GM18907 (cell line): ENCODE data around the gene MRC2.
"Not testable (repeated sequence)": the region's sequence is repeated elsewhere in the genome, so short reads cannot be mapped to it uniquely, and the experiment has no call there.

Experiments
- ATAC-seq: cut with Tn5 transposase; IDR thresholded peaks from one replicate; pipeline ENCODE4 v1.9.1; 2021; ENCODE audit warnings: mild to moderate bottlenecking, moderate library complexity; ENCODE audit not compliant: unreplicated experiment

MRC2 gene, protein sequence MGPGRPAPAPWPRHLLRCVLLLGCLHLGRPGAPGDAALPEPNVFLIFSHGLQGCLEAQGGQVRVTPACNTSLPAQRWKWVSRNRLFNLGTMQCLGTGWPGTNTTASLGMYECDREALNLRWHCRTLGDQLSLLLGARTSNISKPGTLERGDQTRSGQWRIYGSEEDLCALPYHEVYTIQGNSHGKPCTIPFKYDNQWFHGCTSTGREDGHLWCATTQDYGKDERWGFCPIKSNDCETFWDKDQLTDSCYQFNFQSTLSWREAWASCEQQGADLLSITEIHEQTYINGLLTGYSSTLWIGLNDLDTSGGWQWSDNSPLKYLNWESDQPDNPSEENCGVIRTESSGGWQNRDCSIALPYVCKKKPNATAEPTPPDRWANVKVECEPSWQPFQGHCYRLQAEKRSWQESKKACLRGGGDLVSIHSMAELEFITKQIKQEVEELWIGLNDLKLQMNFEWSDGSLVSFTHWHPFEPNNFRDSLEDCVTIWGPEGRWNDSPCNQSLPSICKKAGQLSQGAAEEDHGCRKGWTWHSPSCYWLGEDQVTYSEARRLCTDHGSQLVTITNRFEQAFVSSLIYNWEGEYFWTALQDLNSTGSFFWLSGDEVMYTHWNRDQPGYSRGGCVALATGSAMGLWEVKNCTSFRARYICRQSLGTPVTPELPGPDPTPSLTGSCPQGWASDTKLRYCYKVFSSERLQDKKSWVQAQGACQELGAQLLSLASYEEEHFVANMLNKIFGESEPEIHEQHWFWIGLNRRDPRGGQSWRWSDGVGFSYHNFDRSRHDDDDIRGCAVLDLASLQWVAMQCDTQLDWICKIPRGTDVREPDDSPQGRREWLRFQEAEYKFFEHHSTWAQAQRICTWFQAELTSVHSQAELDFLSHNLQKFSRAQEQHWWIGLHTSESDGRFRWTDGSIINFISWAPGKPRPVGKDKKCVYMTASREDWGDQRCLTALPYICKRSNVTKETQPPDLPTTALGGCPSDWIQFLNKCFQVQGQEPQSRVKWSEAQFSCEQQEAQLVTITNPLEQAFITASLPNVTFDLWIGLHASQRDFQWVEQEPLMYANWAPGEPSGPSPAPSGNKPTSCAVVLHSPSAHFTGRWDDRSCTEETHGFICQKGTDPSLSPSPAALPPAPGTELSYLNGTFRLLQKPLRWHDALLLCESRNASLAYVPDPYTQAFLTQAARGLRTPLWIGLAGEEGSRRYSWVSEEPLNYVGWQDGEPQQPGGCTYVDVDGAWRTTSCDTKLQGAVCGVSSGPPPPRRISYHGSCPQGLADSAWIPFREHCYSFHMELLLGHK (N-terminal part only)

DNA sequence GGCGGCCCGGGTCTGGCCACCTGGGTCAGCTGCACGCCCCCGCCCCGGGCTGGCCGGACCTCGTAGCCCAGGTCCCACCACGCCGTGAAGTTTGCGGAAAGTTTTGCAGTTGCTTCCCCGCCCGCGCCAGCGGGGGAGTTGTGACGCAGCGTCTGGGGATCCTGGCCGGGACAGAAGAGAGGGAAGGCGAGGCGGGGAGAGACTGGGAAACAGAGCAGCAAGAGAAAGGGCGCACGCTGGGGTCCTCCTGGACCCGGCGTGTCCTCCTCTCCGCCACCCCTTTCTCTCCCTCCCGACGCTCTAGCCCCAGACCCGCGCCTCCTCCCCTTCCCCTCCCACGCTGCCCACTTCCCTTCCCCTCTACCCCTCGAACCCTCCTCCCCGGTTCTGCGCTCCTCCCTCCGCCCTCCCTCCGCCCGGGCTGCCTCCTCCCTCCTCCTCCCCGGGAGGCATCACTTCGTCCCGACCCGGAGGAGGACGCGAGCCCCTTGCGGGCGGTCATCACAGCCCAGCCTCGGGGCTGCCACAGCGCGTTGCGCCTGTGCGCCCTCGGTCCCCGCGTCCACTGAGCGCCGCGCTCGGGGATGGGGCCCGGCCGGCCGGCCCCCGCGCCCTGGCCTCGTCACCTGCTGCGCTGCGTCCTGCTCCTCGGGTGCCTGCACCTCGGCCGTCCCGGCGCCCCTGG lies at the start of gene MRC2:
MRC2 (plus strand) TSS at position 452 of the 685 bp plus-strand sequence; CDS start at position 585, 133 bp downstream.
- ATAC-seq = no peak

DNA sequence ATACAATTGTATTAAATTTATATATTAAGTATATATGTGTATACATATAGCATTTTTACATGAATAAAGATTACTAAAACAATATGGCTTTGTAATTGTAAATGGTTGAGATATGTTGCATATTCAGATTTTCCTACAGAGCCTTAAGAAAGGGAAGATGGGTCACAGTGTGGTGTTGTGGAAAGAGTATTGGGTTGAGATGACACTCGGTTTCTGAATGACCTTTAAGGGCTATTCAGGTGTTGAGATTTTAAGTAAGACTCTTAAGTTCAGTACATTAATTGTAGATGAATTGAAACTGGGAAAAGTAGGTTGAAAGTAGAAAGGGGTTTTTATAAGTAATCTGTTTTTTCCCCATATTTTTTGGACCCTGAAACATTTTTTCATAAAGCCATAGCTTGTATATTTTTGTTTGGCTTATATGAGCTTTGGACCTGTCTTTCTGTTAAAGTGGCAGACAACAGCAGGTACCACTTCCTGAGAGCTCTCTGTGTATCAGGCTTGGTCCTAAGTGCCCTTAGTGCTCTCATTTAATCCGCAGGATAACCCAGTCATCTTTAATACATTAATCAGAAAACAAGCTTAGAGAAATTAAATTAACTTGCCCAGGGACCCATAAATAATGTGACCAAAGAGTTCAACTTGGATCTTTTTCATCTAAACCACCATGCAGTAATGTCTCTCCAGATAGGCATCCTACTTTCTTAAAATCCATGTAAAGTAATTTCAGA lies 48.5 kb upstream of the MRC2 start:
- ATAC-seq = no peak

DNA sequence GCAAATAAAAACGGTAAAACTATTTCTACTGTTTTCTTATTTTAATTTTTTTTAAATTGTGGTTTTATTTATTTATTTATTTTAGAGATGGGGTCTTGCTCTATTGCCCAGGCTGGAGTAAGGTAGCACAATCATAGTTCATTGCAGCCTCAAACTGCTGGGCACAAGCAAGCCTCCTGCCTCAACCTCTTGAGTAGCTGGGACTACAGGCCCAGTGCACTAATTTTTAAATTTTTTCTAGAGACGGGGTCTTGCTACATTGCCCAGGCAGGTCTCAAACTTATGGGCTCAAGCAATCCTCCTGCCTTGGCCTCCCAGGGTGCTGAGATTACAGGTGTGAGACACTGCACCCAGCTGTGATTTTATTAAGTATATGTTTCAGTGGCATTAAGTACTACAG lies 46.5 kb upstream of the MRC2 start:
- ATAC-seq = no peak

DNA sequence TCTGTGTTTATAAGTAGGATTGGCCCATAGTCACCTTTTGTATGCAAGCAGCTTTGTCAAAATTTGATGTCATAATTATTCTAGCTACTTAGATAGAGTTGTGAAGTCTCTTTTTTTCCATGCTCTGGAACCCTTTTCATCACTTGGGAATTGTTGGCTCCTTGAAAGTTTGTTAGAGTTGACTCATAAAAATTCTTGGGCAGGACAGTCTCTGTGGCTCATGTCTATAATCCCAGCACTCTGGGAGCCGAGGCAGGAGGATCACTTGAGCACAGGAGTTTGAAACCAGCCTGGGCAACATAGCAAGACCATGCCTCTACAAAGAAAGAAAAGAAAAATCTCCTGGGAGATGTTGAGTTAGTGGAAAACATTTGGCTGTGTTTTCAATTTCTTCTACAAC lies 45.7 kb upstream of the MRC2 start:
- ATAC-seq = no peak

DNA sequence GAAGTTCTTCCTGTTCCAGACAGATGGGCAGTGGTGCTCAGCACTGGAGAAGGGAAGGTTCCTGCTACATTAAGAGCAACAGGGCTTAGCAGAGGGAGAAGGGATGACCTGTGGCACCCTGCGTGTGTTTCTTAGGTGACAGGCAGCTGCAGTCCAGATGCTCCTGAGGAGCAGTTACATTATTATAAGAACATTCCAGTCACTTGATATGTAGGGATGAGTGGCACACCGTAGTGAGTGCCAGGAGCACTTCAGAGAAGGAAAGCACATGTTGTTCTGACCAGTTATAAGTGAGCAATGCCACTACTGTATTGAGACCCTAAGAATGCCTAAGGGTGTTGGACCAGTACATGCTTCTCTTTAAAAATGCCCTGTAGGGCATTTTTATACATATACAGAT lies 39.9 kb upstream of the MRC2 start:
- ATAC-seq = no peak

DNA sequence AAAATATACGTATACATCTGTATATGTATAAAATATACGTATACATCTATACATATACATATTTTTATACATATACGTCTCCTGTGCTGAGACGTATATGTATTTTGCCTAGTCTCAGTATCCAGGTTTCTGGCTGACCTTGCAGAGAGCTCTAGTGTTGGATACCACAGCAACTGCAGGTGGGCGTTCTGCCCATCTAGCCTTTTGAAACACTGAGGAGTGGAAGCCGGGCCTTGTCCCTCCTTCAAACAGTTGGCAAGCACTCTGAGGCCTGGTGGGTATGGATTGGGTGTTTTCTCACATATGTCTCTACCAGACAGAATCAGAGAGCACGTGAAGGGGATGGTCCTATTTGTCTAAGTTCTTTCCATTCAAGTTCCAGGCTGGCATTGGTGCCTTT lies 39.4 kb upstream of the MRC2 start:
- ATAC-seq = no peak

DNA sequence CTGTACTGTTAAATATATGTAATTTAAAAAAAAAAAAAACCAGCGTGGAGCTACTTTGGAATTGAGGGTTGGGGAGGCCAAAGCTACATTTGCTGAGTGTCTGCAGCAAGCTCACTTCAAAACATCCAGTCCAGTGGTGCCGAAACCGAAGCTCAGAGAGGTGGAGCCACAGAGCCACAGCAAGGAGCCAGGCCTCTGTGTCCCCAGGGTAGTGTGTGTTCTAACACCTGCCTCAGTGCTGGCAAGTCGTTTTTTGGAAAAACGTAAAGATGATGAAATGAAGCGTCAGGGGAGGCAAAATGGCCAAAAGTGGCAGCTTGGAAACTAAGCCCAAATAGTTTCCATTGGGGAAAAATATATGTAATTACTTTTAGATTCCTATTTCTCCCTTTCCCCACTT lies 36.1 kb upstream of the MRC2 start:
- ATAC-seq = no peak

DNA sequence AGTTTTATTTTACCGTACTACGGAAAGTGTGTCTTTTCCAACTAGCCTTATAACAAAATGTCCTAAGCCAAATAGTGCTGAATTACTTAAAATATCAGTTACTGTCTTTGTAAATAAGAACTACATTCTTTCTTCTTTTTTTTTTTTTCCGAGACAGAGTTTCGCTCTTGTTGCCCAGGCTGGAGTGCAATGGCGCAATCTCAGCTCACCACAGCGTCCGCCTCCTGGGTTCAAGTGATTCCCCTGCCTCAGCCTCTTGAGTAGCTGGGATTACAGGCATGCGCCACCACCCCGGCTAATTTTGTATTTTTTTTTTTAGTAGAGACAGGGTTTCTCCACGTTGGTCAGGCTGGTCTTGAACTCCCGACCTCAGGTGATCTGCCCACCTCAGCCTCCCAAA lies 35.6 kb upstream of the MRC2 start:
- ATAC-seq = not testable (repeated sequence)

DNA sequence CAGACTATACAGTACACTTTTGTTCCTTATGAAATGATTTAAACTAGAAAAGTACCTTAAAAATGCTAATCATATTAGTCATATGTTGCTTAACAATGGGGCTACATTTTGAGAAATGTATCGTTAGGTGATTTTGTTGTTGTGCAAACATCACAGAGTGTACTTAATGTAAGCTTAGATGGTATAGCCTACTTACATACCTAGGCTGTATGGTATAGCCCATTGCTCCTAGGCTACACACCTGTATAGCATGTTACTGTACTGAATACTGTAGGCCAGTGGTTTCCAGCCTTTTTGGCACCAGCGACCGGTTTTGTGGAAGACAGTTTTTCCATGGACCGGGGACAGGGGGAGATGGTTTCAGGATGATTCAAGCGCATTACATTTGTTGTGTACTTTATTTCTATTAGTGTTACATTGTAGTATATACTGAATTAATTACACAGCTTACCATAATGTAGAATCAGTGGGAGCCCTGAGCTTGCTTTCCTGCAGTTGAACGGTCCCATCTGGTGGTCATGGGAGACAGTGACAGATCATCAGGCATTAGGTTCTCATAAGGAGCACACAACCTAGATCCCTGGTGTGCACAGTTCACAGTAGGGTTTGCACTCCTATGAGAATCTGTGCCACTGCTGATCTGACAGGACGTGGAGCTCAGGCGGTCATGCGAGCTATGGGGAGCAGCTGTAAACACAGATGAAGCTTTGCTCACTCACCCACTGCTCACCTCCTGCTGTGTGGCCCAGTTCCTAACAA lies 35.0 kb upstream of the MRC2 start:
- ATAC-seq = no peak

DNA sequence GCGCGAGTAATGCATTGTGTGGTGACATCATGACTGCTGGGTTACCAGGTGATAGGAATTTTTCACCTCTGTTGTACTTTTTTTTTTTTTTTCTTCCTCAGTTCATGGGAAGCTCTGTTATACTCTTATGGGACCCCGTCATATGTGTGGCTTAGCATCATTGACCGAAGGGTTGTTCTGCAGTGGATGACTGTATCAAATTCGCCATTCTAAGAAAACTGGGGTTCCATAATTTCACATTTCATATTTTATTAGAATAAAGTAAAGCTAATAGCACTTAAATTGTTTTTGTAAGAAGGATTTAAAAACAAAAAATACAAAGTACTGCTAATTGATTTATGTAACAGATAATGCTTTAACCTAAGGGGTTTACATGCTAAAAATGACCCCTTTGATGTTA lies 32.0 kb upstream of the MRC2 start:
- no peak for ATAC-seq

DNA sequence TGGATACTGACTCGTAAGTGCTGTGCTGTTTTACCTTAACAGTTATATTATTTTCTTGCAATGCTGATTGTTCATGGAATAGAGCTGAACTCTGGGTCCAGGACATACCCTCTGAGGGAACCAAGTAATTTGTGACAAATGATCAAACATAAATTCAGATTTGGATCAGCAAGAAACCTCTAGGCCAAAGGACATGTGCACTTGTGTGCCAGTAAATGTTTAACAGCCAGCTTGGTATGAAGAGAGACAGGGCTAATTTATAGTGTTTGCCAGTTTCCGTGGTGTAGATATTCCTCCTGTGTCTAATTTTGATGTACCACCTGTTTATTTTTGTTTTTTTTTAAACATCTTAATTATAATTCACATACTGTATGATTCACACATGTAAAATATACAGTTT lies 30.8 kb upstream of the MRC2 start:
- no peak for ATAC-seq

DNA sequence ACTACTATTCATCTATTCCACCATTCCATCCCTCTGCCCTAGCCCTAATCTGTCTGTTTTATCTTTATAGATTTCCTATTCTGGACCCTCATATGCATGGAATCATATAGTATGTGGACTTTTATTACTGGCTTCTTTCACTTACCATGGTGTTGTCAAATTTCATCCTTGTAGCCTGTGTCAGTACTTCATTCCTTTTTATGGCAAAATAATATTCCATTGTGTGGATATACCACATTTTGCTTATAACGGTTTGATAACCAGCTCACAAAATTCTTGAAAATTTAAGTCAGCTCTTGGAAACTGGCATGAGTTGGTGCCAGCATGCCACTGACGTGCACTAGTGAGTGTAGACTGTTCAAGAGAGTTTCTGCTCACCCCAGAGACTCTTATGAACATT lies 30.3 kb upstream of the MRC2 start:
- ATAC-seq = no peak

DNA sequence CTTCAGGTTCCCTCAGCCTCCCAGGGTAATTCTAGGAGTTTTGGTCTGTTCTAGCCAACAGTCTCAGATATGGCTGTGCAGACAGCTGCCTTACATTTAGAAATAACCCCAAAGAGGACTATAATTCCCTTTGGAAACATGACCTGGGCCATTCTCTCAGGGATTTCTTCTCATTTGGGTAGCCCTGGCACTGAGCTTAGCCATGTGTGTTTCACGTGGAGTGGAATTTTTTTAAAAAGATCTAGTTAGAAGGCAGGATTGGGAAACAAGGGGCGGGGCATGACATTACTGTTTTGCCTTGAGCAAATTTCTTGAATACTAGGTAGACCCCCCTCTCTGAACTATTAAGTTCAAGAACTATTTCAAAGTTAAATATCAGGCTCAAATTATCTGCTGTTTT lies 29.6 kb upstream of the MRC2 start:
- no peak for ATAC-seq

DNA sequence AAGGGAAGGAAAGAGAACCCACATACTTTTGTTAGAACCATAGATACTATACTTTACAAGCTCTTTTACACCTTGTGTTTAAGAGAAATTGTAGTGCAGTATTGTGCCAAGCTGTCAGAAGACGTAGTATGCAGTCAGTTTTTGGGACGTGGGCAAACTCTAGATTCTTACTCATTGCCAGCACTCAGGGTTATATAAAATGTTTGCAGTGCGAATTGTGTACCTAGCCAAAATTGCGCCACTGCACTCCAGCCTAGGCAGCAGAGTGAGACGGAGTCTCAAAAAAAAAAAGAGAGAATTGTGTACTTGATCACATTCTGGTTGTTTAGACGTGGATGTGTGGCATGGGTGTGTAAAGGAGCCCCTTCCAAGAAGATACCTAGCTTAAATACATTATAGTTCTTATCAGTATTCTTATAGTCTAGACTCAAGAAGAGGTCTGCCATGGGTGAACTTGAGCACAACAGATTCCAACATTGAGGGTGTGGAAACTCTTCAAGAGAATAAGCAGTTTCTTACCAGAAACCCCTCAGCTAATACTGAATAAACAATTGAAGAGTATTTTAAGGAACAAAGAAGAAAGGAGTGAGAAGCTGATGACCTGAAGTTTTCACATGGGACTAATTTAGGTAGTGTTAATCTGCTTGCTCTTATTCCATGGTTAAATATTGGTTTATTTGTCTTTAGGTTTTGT lies 27.4 kb upstream of the MRC2 start:
- ATAC-seq = no peak

DNA sequence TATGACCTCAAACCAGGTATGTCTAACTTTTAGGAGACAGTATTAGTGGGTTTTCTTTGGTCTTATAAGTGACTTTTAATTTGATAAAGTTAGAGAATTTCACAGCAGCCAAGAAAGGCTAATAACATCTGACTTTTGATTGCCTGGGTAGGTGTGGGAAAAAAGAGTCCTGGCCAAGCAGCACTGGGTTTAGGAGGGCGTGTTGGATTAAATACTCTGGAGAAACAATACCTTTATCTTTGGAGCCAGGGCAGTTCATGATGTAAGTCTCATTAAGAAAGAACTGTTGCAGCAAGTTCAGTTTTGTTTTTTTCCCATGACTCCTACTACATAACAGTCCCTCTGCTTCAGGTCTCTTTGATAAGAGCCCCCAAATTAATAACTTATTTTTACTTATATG lies 26.7 kb upstream of the MRC2 start:
- no peak for ATAC-seq

DNA sequence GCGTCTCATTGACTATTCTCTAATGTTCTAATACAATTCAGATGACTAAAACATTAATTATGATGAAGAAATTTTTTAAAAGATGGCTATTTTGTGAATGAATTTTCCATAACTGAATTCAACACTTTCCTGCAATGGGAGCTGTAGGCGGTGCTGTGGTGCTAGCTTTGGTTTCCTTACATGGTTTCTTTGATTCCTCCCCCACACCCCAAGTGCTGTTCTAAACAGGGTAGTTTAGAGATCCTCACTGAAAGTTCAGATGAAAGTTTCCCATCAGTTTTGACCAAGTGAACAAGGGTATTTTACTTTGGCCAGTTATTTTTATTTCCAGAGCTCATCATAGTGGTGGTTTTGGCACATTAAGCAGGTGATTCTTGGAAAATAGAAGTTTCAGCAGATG lies 26.0 kb upstream of the MRC2 start:
- ATAC-seq = no peak

DNA sequence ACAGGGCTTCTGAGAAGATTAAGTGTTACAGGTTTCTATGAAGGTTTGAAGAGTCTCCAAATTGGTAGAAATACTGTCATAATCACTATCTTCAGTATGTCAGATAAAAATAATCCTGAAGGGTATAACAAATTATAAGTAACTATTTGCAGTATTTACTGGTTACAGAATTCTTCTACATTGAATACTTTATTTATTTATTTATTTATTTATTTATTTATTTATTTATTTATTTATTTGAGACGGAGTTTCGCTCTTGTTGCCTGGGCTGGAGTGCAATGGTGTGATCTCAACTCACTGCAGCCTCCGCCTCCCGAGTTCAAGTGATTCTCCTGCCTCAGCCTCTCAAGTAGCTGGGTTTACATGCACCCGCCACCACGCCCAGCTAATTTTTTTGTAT lies 23.7 kb upstream of the MRC2 start:
- ATAC-seq = not testable (repeated sequence)

DNA sequence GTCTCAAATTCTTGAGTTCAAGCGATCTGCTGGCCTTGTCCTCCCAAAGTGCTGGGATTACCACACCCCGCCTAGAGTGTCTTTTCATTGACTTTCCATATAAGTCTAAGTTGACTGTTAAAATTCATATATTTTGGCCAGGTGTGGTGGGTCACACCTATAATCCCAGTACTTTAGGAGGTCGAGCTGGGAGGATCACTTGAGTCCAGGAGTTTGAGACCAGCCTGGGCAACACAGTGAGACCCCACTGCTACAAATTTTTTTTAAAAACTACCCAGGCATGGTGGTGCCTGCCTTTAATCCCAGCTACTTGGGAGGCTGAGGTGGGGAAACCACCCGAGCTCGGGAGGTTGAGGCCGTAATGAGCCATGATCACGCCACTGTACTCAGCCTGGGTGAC lies 21.9 kb upstream of the MRC2 start:
- ATAC-seq = no peak

DNA sequence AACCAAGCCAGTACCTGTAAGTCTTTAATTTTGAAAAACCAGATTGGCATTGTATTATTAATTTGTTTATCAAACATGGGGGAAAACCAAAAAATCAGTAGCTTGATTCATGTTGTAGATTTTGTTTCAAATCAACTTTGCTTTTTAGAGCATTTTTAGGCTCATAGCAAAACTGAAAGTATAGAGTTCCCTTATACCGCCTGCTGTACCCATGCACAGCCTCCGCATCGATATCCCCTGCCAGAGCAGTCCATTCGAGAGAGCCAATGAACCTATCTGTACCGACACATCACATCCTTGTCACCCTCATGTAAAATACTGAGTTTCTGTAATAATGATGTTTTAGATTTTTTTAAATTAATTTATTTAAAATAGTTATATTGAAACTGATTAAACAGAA lies 16.2 kb upstream of the MRC2 start:
- peak; percentile 65 for ATAC-seq
